ENCODE data around the gene FBXL17. TPM values are rescaled to one million over a fixed set of nuclear protein-coding genes. Genes with fewer than 3 reads are reported as not detected.

Gene FBXL17
- total and polyA plus RNA-seq, 2 donors, result 12.3 to 13.5 TPM

DNA sequence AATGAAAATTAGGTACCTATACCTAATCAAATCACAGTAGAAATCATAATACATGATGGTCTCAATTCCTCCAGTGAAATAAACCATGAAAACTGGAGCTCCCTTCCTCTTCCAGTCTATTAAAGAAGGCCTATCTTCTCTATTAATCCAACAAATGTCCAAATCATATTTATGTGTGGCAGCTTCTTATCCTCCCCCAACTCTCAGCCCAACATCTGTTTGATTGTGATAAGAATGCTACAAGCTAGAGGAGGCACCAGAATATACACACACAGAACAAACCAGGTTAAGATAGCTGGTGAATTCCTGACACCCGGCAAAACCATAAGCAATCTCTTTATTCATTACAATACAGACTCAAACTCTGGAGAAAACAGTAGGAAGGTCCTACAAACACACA lies 110.8 kb downstream of the FBXL17 start:
- 85% methylated on average over 1 of the region's 1 CpG for WGBS
- H3K9me3 ChIP-seq (ENCODE audit: control insufficient read depth in 2 of 2, insufficient read depth in 1 of 2, low read length in 1 of 2), result no peaks in the 10 kb centered on the region

DNA sequence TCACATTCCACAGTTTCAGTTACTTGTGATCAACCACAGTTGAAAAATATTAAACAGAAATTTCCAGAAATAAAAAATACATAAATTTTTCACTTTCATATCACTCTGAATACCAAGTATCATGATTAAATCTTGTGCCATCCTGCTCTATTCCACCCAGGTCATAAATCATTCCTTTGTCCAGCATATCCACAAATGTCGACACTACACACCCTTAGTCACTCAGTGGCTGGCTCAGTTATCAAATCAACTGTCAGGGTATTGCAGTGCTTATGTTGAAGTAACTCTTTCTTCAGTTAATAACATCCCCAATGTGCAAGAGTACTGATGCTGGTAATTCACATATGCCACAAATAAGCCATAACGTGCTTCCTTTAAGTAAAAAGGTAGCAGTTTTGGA lies 115.7 kb downstream of the FBXL17 start:
- DNase-seq (ENCODE audit: low read depth in 6 of 9, low spot score in 9 of 9), result no peak
- no peaks in the 10 kb centered on the region for H3K36me3 ChIP-seq (ENCODE audit: control insufficient read depth in 2 of 2, insufficient read depth in 2 of 2, low read length in 1 of 2)
- no peak overlapping the region for H3K4me3 ChIP-seq (ENCODE audit: low read length in 2 of 2)
- no peak overlapping the region for H3K27ac ChIP-seq (ENCODE audit: low read depth in 1 of 2, low read length in 1 of 2)
- 97% methylated on average over 2 of the region's 2 CpGs for WGBS
- H3K27me3 ChIP-seq (ENCODE audit: control insufficient read depth in 2 of 2, insufficient read depth in 1 of 2, low read length in 1 of 2), result no peaks in the 10 kb centered on the region
- no peaks in the 10 kb centered on the region for H3K4me1 ChIP-seq (ENCODE audit: control insufficient read depth in 2 of 2, insufficient read depth in 2 of 2, low read length in 2 of 2)
- H3K9me3 ChIP-seq (ENCODE audit: control insufficient read depth in 2 of 2, insufficient read depth in 1 of 2, low read length in 1 of 2), result no peaks in the 10 kb centered on the region

More for the DNA sequence above, 110.8 kb downstream of the FBXL17 start:
- Histone ChIP-seq H3K27ac (ENCODE audit: low read depth in 1 of 2, low read length in 1 of 2) (no peak overlapping the region), H3K36me3 (ENCODE audit: control insufficient read depth in 2 of 2, insufficient read depth in 2 of 2, low read length in 1 of 2) (no peaks in the 10 kb centered on the region), H3K27me3 (ENCODE audit: control insufficient read depth in 2 of 2, insufficient read depth in 1 of 2, low read length in 1 of 2) (no peaks in the 10 kb centered on the region), H3K4me3 (ENCODE audit: low read length in 2 of 2) (no peak overlapping the region), H3K4me1 (ENCODE audit: control insufficient read depth in 2 of 2, insufficient read depth in 2 of 2, low read length in 2 of 2) (no peaks in the 10 kb centered on the region)
- DNase-seq (ENCODE audit: low read depth in 6 of 9, low spot score in 9 of 9), result no peak

DNA sequence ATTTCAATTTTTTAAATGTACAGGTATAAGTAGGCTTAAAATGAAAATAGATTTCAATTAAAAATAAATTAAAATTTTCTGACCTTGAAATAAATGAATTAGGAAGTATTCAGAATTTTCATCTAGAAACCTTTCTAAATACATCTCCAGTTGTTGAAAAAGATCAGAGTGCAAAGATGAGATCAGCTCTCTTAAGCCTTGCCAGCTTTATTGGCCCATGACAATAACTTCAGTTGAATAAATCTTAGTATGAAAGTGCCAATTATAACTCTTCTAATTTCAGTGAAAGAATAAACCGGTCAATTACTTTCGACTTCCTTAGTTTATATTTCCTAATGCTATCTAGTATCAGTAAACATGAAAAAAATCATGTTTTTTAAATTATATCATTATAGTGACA lies 117.4 kb downstream of the FBXL17 start:
- WGBS, result 95% methylated on average over 2 of the region's 2 CpGs

DNA sequence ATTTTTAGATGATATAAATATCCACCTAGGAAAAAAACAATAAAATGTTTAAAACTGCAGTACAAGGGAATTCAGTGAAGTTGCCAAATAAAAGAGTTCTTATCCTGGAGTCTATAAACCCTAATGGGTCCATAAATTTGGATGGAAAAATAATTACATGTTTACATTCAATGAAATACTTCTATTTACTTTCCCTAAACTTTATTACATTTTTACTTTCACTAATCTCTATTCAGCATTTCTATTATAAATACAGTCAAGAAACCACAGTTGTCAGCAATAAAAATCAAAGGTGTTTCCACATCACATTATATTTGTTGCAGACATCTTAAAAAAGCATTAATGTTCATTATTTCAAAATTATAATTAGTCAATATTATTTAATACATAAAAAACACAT lies 118.6 kb downstream of the FBXL17 start:
- Histone ChIP-seq H3K4me3 (ENCODE audit: low read length in 2 of 2) (no peak overlapping the region), H3K36me3 (ENCODE audit: control insufficient read depth in 2 of 2, insufficient read depth in 2 of 2, low read length in 1 of 2) (no peaks in the 10 kb centered on the region), H3K4me1 (ENCODE audit: control insufficient read depth in 2 of 2, insufficient read depth in 2 of 2, low read length in 2 of 2) (no peaks in the 10 kb centered on the region), H3K27me3 (ENCODE audit: control insufficient read depth in 2 of 2, insufficient read depth in 1 of 2, low read length in 1 of 2) (no peaks in the 10 kb centered on the region), H3K9me3 (ENCODE audit: control insufficient read depth in 2 of 2, insufficient read depth in 1 of 2, low read length in 1 of 2) (no peaks in the 10 kb centered on the region), H3K27ac (ENCODE audit: low read depth in 1 of 2, low read length in 1 of 2) (no peak overlapping the region)
- no peak for DNase-seq (ENCODE audit: low read depth in 6 of 9, low spot score in 9 of 9)

More for the DNA sequence above, 117.4 kb downstream of the FBXL17 start:
- Histone ChIP-seq H3K27me3 (ENCODE audit: control insufficient read depth in 2 of 2, insufficient read depth in 1 of 2, low read length in 1 of 2) (no peaks in the 10 kb centered on the region), H3K36me3 (ENCODE audit: control insufficient read depth in 2 of 2, insufficient read depth in 2 of 2, low read length in 1 of 2) (no peaks in the 10 kb centered on the region), H3K27ac (ENCODE audit: low read depth in 1 of 2, low read length in 1 of 2) (no peak overlapping the region), H3K4me3 (ENCODE audit: low read length in 2 of 2) (no peak overlapping the region), H3K9me3 (ENCODE audit: control insufficient read depth in 2 of 2, insufficient read depth in 1 of 2, low read length in 1 of 2) (no peaks in the 10 kb centered on the region), H3K4me1 (ENCODE audit: control insufficient read depth in 2 of 2, insufficient read depth in 2 of 2, low read length in 2 of 2) (no peaks in the 10 kb centered on the region)
- no peak for DNase-seq (ENCODE audit: low read depth in 6 of 9, low spot score in 9 of 9)

DNA sequence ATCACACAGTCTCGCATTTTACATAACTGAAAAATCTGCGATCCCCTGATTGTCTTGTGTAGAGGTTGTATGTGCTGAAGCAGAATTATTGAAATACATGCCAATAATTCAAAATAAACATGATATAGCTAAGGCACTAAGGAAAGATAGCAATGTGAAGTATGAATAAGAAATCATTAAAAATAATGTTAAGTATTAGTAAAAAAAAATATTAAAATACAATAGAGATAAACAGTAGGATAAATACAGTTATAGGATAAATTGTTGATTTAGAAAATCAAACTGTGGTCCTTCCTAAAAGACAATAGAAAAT lies 121.1 kb downstream of the FBXL17 start:
- H3K4me3 ChIP-seq (ENCODE audit: low read length in 2 of 2), result no peak overlapping the region
- no peaks in the 10 kb centered on the region for H3K4me1 ChIP-seq (ENCODE audit: control insufficient read depth in 2 of 2, insufficient read depth in 2 of 2, low read length in 2 of 2)
- H3K27ac ChIP-seq (ENCODE audit: low read depth in 1 of 2, low read length in 1 of 2), result no peak overlapping the region
- H3K36me3 ChIP-seq (ENCODE audit: control insufficient read depth in 2 of 2, insufficient read depth in 2 of 2, low read length in 1 of 2), result no peaks in the 10 kb centered on the region
- no peak for DNase-seq (ENCODE audit: low read depth in 6 of 9, low spot score in 9 of 9)
- H3K9me3 ChIP-seq (ENCODE audit: control insufficient read depth in 2 of 2, insufficient read depth in 1 of 2, low read length in 1 of 2), result no peaks in the 10 kb centered on the region
- H3K27me3 ChIP-seq (ENCODE audit: control insufficient read depth in 2 of 2, insufficient read depth in 1 of 2, low read length in 1 of 2), result no peaks in the 10 kb centered on the region
- WGBS, result 35% methylated on average over 2 of the region's 2 CpGs

DNA sequence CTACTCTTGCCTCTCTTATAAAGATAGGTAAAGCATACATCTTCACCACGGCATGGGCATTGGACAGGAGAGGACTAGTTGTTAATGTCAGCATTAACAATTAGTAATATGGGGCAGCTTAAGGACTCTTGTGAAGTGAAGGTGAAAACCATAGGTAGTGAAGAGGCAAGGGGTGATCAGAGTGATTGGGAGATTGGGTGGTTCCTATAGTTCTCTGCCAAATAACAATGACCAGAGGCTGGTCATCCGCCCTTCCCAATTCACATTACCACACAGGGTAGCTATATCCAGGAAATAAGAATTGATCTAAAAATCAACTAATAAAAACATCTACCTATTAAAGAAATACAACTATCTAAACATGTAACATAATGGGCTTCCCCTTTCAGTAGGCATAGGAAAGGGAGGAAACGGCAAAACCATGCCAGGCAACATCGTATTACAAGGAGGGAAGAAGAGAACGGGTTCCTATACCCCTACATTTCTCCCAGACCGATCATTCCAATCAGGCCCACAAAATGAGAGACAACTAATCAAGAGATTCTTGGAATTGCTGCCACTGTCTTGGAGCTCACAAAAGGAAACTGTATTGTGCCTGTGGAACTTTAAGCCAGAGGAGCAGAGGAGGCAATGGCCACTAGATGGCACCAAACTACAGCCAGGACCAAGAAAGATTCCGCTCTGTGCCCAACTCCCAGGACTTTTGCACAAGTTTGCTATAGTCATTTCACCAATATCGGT lies 121.6 kb downstream of the FBXL17 start:
- 61% methylated on average over 8 of the region's 8 CpGs for WGBS
- DNase-seq (ENCODE audit: low read depth in 6 of 9, low spot score in 9 of 9), result peak; percentile 23 to 77 (median 61)
- no peaks in the 10 kb centered on the region for H3K4me1 ChIP-seq (ENCODE audit: control insufficient read depth in 2 of 2, insufficient read depth in 2 of 2, low read length in 2 of 2)
- H3K4me3 ChIP-seq (ENCODE audit: low read length in 2 of 2), result no peak overlapping the region
- no peaks in the 10 kb centered on the region for H3K9me3 ChIP-seq (ENCODE audit: control insufficient read depth in 2 of 2, insufficient read depth in 1 of 2, low read length in 1 of 2)
- no peaks in the 10 kb centered on the region for H3K36me3 ChIP-seq (ENCODE audit: control insufficient read depth in 2 of 2, insufficient read depth in 2 of 2, low read length in 1 of 2)
- no peak overlapping the region for H3K27ac ChIP-seq (ENCODE audit: low read depth in 1 of 2, low read length in 1 of 2)
- H3K27me3 ChIP-seq (ENCODE audit: control insufficient read depth in 2 of 2, insufficient read depth in 1 of 2, low read length in 1 of 2), result no peaks in the 10 kb centered on the region

DNA sequence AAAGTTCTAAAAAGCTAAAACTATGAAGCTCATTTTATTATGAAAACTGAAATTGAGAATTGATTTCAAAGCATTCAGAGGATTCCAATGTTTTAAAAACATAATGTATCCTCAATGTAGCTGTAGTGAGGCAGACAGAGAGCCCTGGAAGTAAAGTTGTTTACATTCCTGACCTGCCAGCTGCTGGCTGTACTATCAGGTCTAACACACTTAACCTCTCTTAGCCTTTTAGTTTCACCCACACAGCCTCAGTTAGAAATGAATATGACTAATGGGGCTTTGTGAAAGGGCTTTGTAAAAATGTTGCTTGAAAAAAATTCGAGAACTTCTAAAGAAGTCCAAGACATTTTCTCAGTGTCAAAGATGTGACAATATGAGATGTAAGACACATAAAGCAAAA lies 122.6 kb downstream of the FBXL17 start:
- no peak for DNase-seq (ENCODE audit: low read depth in 6 of 9, low spot score in 9 of 9)
- H3K27ac ChIP-seq (ENCODE audit: low read depth in 1 of 2, low read length in 1 of 2), result no peak overlapping the region
- no peak overlapping the region for H3K4me3 ChIP-seq (ENCODE audit: low read length in 2 of 2)
- 93% methylated on average over 1 of the region's 1 CpG for WGBS
- H3K9me3 ChIP-seq (ENCODE audit: control insufficient read depth in 2 of 2, insufficient read depth in 1 of 2, low read length in 1 of 2), result no peaks in the 10 kb centered on the region
- no peaks in the 10 kb centered on the region for H3K4me1 ChIP-seq (ENCODE audit: control insufficient read depth in 2 of 2, insufficient read depth in 2 of 2, low read length in 2 of 2)
- H3K36me3 ChIP-seq (ENCODE audit: control insufficient read depth in 2 of 2, insufficient read depth in 2 of 2, low read length in 1 of 2), result no peaks in the 10 kb centered on the region
- no peaks in the 10 kb centered on the region for H3K27me3 ChIP-seq (ENCODE audit: control insufficient read depth in 2 of 2, insufficient read depth in 1 of 2, low read length in 1 of 2)

DNA sequence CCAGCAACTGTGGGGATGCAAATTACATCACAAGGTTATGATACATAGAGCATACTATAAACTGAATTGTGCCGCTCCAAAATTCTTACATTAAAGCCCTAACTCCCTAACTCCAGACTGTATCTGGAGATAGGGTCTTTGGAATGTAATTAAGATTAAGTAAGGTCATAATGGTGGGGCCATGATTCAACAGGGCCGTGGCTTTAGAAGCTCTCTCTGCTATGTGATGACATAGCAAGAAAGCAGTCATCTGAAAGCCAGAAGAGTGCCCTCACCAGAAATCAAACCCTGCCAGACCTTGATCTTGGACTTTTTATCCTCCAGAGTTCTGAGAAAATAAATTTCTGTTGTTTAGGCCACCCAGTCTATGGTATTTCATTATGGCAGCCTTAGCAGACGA lies 123.9 kb downstream of the FBXL17 start:
- 92% methylated on average over 3 of the region's 3 CpGs for WGBS
- no peaks in the 10 kb centered on the region for H3K36me3 ChIP-seq (ENCODE audit: control insufficient read depth in 2 of 2, insufficient read depth in 2 of 2, low read length in 1 of 2)

DNA sequence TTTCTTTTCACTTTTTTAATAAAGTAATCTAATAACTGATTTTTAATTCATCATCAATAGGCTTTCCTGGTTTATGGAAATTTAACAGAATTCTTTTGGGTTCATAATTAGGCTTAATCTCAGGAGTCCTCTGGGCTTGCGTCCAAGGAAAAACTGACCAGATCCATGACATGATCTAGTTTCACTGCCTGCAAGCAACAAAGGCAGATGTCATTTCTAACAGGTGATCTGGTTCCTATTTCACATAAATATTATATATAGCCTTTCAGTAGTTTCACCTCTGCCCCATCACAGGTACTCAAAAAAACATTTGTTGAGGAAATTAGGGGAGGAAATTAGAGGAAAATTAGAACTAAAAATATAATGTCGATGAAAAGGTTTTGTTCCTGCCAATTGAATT lies 126.4 kb downstream of the FBXL17 start:
- Histone ChIP-seq H3K27me3 (ENCODE audit: control insufficient read depth in 2 of 2, insufficient read depth in 1 of 2, low read length in 1 of 2) (no peaks in the 10 kb centered on the region), H3K4me1 (ENCODE audit: control insufficient read depth in 2 of 2, insufficient read depth in 2 of 2, low read length in 2 of 2) (no peaks in the 10 kb centered on the region), H3K4me3 (ENCODE audit: low read length in 2 of 2) (no peak overlapping the region), H3K27ac (ENCODE audit: low read depth in 1 of 2, low read length in 1 of 2) (no peak overlapping the region), H3K36me3 (ENCODE audit: control insufficient read depth in 2 of 2, insufficient read depth in 2 of 2, low read length in 1 of 2) (no peaks in the 10 kb centered on the region), H3K9me3 (ENCODE audit: control insufficient read depth in 2 of 2, insufficient read depth in 1 of 2, low read length in 1 of 2) (no peaks in the 10 kb centered on the region)
- 97% methylated on average over 2 of the region's 2 CpGs for WGBS
- DNase-seq (ENCODE audit: low read depth in 6 of 9, low spot score in 9 of 9), result no peak

More for the DNA sequence above, 123.9 kb downstream of the FBXL17 start:
- no peak overlapping the region for H3K27ac ChIP-seq (ENCODE audit: low read depth in 1 of 2, low read length in 1 of 2)
- H3K9me3 ChIP-seq (ENCODE audit: control insufficient read depth in 2 of 2, insufficient read depth in 1 of 2, low read length in 1 of 2), result no peaks in the 10 kb centered on the region
- H3K4me1 ChIP-seq (ENCODE audit: control insufficient read depth in 2 of 2, insufficient read depth in 2 of 2, low read length in 2 of 2), result no peaks in the 10 kb centered on the region
- H3K4me3 ChIP-seq (ENCODE audit: low read length in 2 of 2), result no peak overlapping the region
- H3K27me3 ChIP-seq (ENCODE audit: control insufficient read depth in 2 of 2, insufficient read depth in 1 of 2, low read length in 1 of 2), result no peaks in the 10 kb centered on the region
- DNase-seq (ENCODE audit: low read depth in 6 of 9, low spot score in 9 of 9), result no peak
